ENCODE data around the gene CCL15.

Gene CCL15

GRCh38 chr17:35978346-35978745 is 23.0 kb downstream of the CCL15 start:
- TF ChIP-seq CTCF (IDR thresholded peaks at IDR 0.05; ENCODE audit: low read depth, low read length): no peak
- DNase-seq (ENCODE audit: extremely low read depth, low read depth): no peak

- no peak for TF ChIP-seq CTCF (IDR thresholded peaks at IDR 0.05; ENCODE audit: low read depth, low read length)
- DNase-seq (ENCODE audit: extremely low read depth, low read depth): no peak
Measured at GRCh38 chr17:35977509-35977908, 23.8 kb downstream of the CCL15 start.

GRCh38 chr17:35973333-35974260 is 27.8 kb downstream of the CCL15 start:
- no peak for DNase-seq (ENCODE audit: extremely low read depth, low read depth)

GRCh38 chr17:35972945-35973332 is 28.4 kb downstream of the CCL15 start:
- TF ChIP-seq CTCF (IDR thresholded peaks at IDR 0.05; ENCODE audit: low read depth, low read length): no peak

More at GRCh38 chr17:35973333-35974260, 27.8 kb downstream of the CCL15 start:
- TF ChIP-seq CTCF (IDR thresholded peaks at IDR 0.05; ENCODE audit: low read depth, low read length): no peak

GRCh38 chr17:35972535-35972934 is 28.8 kb downstream of the CCL15 start:
- no peak for TF ChIP-seq CTCF (IDR thresholded peaks at IDR 0.05; ENCODE audit: low read depth, low read length)
- no peak for DNase-seq (ENCODE audit: extremely low read depth, low read depth)

More at GRCh38 chr17:35972945-35973332, 28.4 kb downstream of the CCL15 start:
- no peak for DNase-seq (ENCODE audit: extremely low read depth, low read depth)

GRCh38 chr17:35972066-35972465 is 29.3 kb downstream of the CCL15 start:
- TF ChIP-seq CTCF (IDR thresholded peaks at IDR 0.05; ENCODE audit: low read depth, low read length): no peak
- no peak for DNase-seq (ENCODE audit: extremely low read depth, low read depth)

GRCh38 chr17:35969558-35970380 is 31.6 kb downstream of the CCL15 start:
- peak; percentile 47 for DNase-seq (ENCODE audit: extremely low read depth, low read depth)
- TF ChIP-seq CTCF (IDR thresholded peaks at IDR 0.05; ENCODE audit: low read depth, low read length): peak; percentile 76
